GM12891 (cell line): ENCODE measurements around the gene TIRAP. TPM values are rescaled to one million over a fixed set of nuclear protein-coding genes. Genes with fewer than 3 reads are reported as not detected.
"Not testable (repeated sequence)": the region's sequence is repeated elsewhere in the genome, so short reads cannot be mapped to it uniquely, and the experiment has no call there.

Experiments
- DNase-seq: peaks from one replicate; pipeline ENCODE4 v3.0.0; 2011; ENCODE audit warnings: low spot score; ENCODE audit not compliant: insufficient read length
- FAIRE-seq: peaks from 2 replicates; lab custom pipeline; 2011; peaks lifted over from hg19 to GRCh38; lab: Jason Lieb, UNC
- PAX5 ChIP-seq: IDR thresholded peaks from 2 replicates; pipeline ENCODE4 v1.6.1; 2011; ENCODE audit warnings: low read length, moderate library complexity, mild to moderate bottlenecking; ENCODE audit not compliant: insufficient read depth, severe bottlenecking
- POLR2A ChIP-seq: IDR thresholded peaks from 2 replicates; pipeline ENCODE4 v1.6.1; 2011; ENCODE audit warnings: low read depth, low read length, control low read depth
- POLR2AphosphoS5 ChIP-seq: IDR thresholded peaks from 2 replicates; pipeline ENCODE4 v1.6.1; 2011; ENCODE audit warnings: low read depth, low read length, control low read depth
- POU2F2 ChIP-seq: IDR thresholded peaks from 2 replicates; pipeline ENCODE4 v1.6.1; 2011; ENCODE audit warnings: low read depth, mild to moderate bottlenecking, control low read depth, low read length, moderate library complexity
- SPI1 ChIP-seq: IDR thresholded peaks from 2 replicates; pipeline ENCODE4 v1.6.1; 2011; ENCODE audit warnings: low read depth, low read length, control low read depth
- TAF1 ChIP-seq: IDR thresholded peaks from 2 replicates; pipeline ENCODE4 v1.6.1; 2011; ENCODE audit warnings: low read depth, low read length, control low read depth
- polyA plus RNA-seq: library from polyadenylated mRNA; unstranded; fragments of >200 nt; gene quantifications from one replicate; pipeline ENCODE4 v1.2.1, GENCODE V29; 2012; ENCODE audit warnings: low read depth, missing spikeins, inconsistent platforms; ENCODE audit not compliant: missing spikeins

The TIRAP gene
- 3.9 TPM for polyA plus RNA-seq

GRCh38 chr11:126282736-126283591 lies at the start of gene TIRAP:
TIRAP (plus strand) TSS chr11:126283093; CDS start chr11:126290895, 7,802 bp downstream.
- FAIRE-seq (peak; percentile 84), DNase-seq (peak; percentile 62)
- TF ChIP-seq POLR2A (peak; percentile 31; the same call in 1 of the 2 replicates), SPI1 (0 out of 2 replicates have a peak, but pooled peaks have one; percentile 17), TAF1 (no peak), POLR2AphosphoS5 (no peak), POU2F2 (peak; percentile 35; the same call in 1 of the 2 replicates), PAX5 (no peak)

GRCh38 chr11:126233391-126233790 lies 49.5 kb upstream of the TIRAP start:
- DNase-seq (no peak), FAIRE-seq (no peak)
- TF ChIP-seq POLR2AphosphoS5 (no peak), SPI1 (no peak), TAF1 (no peak), POLR2A (no peak)

- FAIRE-seq (no peak), DNase-seq (no peak)
- no peak for TF ChIP-seq TAF1
- TF ChIP-seq POLR2AphosphoS5, result no peak
- no peak for TF ChIP-seq SPI1
- no peak for TF ChIP-seq PAX5
- no peak for TF ChIP-seq POU2F2
Measured at GRCh38 chr11:126246636-126247035, 36.3 kb upstream of the TIRAP start.

- FAIRE-seq (no peak), DNase-seq (no peak)
- TF ChIP-seq POU2F2, result no peak
- no peak for TF ChIP-seq TAF1
- no peak for TF ChIP-seq SPI1
- no peak for TF ChIP-seq POLR2AphosphoS5
- TF ChIP-seq POLR2A, result no peak
- TF ChIP-seq PAX5, result no peak
Measured at GRCh38 chr11:126253265-126253664, 29.6 kb upstream of the TIRAP start.

- no peak for FAIRE-seq
- no peak for DNase-seq
- TF ChIP-seq POU2F2 (no peak), PAX5 (no peak), POLR2AphosphoS5 (no peak), SPI1 (no peak), TAF1 (no peak), POLR2A (no peak)
Measured at GRCh38 chr11:126254819-126255218, 28.1 kb upstream of the TIRAP start.

GRCh38 chr11:126255507-126255906 lies 27.4 kb upstream of the TIRAP start:
- FAIRE-seq, DNase-seq: not testable (repeated sequence)

- TF ChIP-seq POLR2AphosphoS5, result no peak
- TF ChIP-seq POLR2A, result no peak
- TF ChIP-seq SPI1, result no peak
- TF ChIP-seq TAF1, result no peak
- no peak for TF ChIP-seq PAX5
- no peak for TF ChIP-seq POU2F2
- no peak for FAIRE-seq
Measured at GRCh38 chr11:126256216-126256615, 26.7 kb upstream of the TIRAP start.

GRCh38 chr11:126257144-126257543 lies 25.7 kb upstream of the TIRAP start:
- TF ChIP-seq TAF1, result no peak
- TF ChIP-seq SPI1, result no peak
- TF ChIP-seq PAX5, result no peak
- TF ChIP-seq POLR2A, result no peak
- no peak for TF ChIP-seq POLR2AphosphoS5
- no peak for TF ChIP-seq POU2F2
- no peak for DNase-seq
- FAIRE-seq, result no peak

More at GRCh38 chr11:126256216-126256615, 26.7 kb upstream of the TIRAP start:
- no peak for DNase-seq

- DNase-seq (no peak), FAIRE-seq (no peak)
- no peak for TF ChIP-seq POU2F2
- no peak for TF ChIP-seq PAX5
- TF ChIP-seq SPI1, result no peak
- no peak for TF ChIP-seq TAF1
- TF ChIP-seq POLR2A, result no peak
- TF ChIP-seq POLR2AphosphoS5, result no peak
Measured at GRCh38 chr11:126257764-126258163, 25.1 kb upstream of the TIRAP start.

GRCh38 chr11:126262216-126262615 lies 20.7 kb upstream of the TIRAP start:
- TF ChIP-seq POLR2A (peak; percentile 55; the same call in 1 of the 2 replicates), POLR2AphosphoS5 (peak; percentile 81), TAF1 (no peak)
- no peak for FAIRE-seq
- no peak for DNase-seq
